ENCODE data around the gene ADARB1. TPM values are rescaled to one million over a fixed set of nuclear protein-coding genes. Genes with fewer than 3 reads are reported as not detected.

Gene ADARB1
- total RNA-seq, 1 experiment from 2014 or later: 12.1 TPM

- peaks cover 9% of the 10 kb centered on the region; the same call in 1 of the 2 replicates for H3K4me1 ChIP-seq (replicated peaks; ENCODE audit: insufficient read depth)
- no peaks in the 10 kb centered on the region for H3K79me2 ChIP-seq (ENCODE audit: low read depth)
- H3K9me3 ChIP-seq (ENCODE audit: insufficient read depth, low read depth): no peaks in the 10 kb centered on the region
- no peaks in the 10 kb centered on the region for H3F3A ChIP-seq (ENCODE audit: insufficient read depth, low read depth)
- peak; percentile 39 to 63 for DNase-seq
- no peak overlapping the region for H2AFZ ChIP-seq
- no TSS peak for BruUV-seq (replicated peaks)
- H3K4me3 ChIP-seq: no peak overlapping the region
- ChIA-PET POLR2A (ENCODE audit: unreplicated experiment) (interaction anchor here (0.6 to 0.7 kb wide), 2 partner anchors 55 to 127 kb away, joined by 3 to 4 read pairs; partner anchors contain the start of gene ADARB1), CTCF (interaction anchor here (0.6 to 1.9 kb wide), 8 partner anchors 9 to 681 kb away, joined by 3 to 20 read pairs (median 5); no protein-coding TSS in a partner anchor)
- H4K20me1 ChIP-seq (ENCODE audit: insufficient read depth): no peaks in the 10 kb centered on the region
- no peak overlapping the region for H3K4me2 ChIP-seq
- no peaks in the 10 kb centered on the region for H3K27me3 ChIP-seq (ENCODE audit: insufficient read depth, low read depth)
- intact Hi-C loops (cut with micrococcal nuclease; ENCODE audit: unreplicated experiment): loop anchor here (1.0 to 5.0 kb wide), 3 partner anchors 52 to 326 kb away; partner anchors contain the start of gene UBE2G2
- H3K36me3 ChIP-seq (ENCODE audit: low read depth): no peaks in the 10 kb centered on the region
- no peaks in the 10 kb centered on the region for H3K9me2 ChIP-seq (ENCODE audit: insufficient read depth)
- TF ChIP-seq CTCF (conservative IDR thresholded peaks at IDR 0.05) (peak; percentile 79), EZH2 (IDR thresholded peaks at IDR 0.05; ENCODE audit: low read depth) (no peak)
- H3K27ac ChIP-seq: no peak overlapping the region
Observed at GRCh38 chr21:45128613-45129188, 54.3 kb downstream of the ADARB1 start.

GRCh38 chr21:45129189-45129923 lies 55.0 kb downstream of the ADARB1 start:
- Histone ChIP-seq H3K4me2 (no peak overlapping the region), H3K27ac (no peak overlapping the region), H2AFZ (no peak overlapping the region), H3F3A (ENCODE audit: insufficient read depth, low read depth) (no peaks in the 10 kb centered on the region), H3K9me2 (ENCODE audit: insufficient read depth) (no peaks in the 10 kb centered on the region), H3K4me3 (no peak overlapping the region), H3K4me1 (replicated peaks; ENCODE audit: insufficient read depth) (peaks cover 9% of the 10 kb centered on the region; the same call in 1 of the 2 replicates), H4K20me1 (ENCODE audit: insufficient read depth) (no peaks in the 10 kb centered on the region), H3K36me3 (ENCODE audit: low read depth) (no peaks in the 10 kb centered on the region), H3K79me2 (ENCODE audit: low read depth) (no peaks in the 10 kb centered on the region), H3K9me3 (ENCODE audit: insufficient read depth, low read depth) (no peaks in the 10 kb centered on the region), H3K27me3 (ENCODE audit: insufficient read depth, low read depth) (no peaks in the 10 kb centered on the region)
- BruUV-seq (replicated peaks): no TSS peak
- peak in 1 of 2 experiments; percentile 68 for DNase-seq
- intact Hi-C loops (cut with micrococcal nuclease; ENCODE audit: unreplicated experiment): loop anchor here (2.0 to 5.0 kb wide), 2 partner anchors 53 to 327 kb away; partner anchors contain the start of gene UBE2G2
- TF ChIP-seq EZH2 (IDR thresholded peaks at IDR 0.05; ENCODE audit: low read depth) (no peak), CTCF (conservative IDR thresholded peaks at IDR 0.05) (no peak)
- ChIA-PET POLR2A (ENCODE audit: unreplicated experiment) (interaction anchor here (0.6 to 0.7 kb wide), 3 partner anchors 13 to 128 kb away, joined by 3 to 4 read pairs (median 4); partner anchors contain the start of gene ADARB1), CTCF (interaction anchor here (1.0 to 1.9 kb wide), 4 partner anchors 8 to 182 kb away, joined by 3 to 20 read pairs (median 6); no protein-coding TSS in a partner anchor)

GRCh38 chr21:45130324-45130774 lies 56.0 kb downstream of the ADARB1 start:
- H3K4me3 ChIP-seq: no peak overlapping the region
- intact Hi-C loops (cut with micrococcal nuclease; ENCODE audit: unreplicated experiment): no loop called here
- CTCF ChIA-PET: interaction anchor here (0.6 to 1.0 kb wide), 5 partner anchors 172 to 388 kb away, joined by 3 to 6 read pairs (median 4); no protein-coding TSS in a partner anchor
- POLR2A ChIA-PET (ENCODE audit: unreplicated experiment): interaction anchor here (0.7 kb wide), 1 partner anchor 158 kb away, joined by 3 read pairs; no protein-coding TSS in a partner anchor
- no peaks in the 10 kb centered on the region for H3K27me3 ChIP-seq (ENCODE audit: insufficient read depth, low read depth)
- no peak overlapping the region for H2AFZ ChIP-seq
- H3K36me3 ChIP-seq (ENCODE audit: low read depth): no peaks in the 10 kb centered on the region
- H3K27ac ChIP-seq: no peak overlapping the region
- no peak for DNase-seq
- BruUV-seq (replicated peaks): no TSS peak
- TF ChIP-seq CTCF (conservative IDR thresholded peaks at IDR 0.05) (no peak), EZH2 (IDR thresholded peaks at IDR 0.05; ENCODE audit: low read depth) (no peak)
- peaks cover 9% of the 10 kb centered on the region; the same call in 1 of the 2 replicates for H3K4me1 ChIP-seq (replicated peaks; ENCODE audit: insufficient read depth)
- no peaks in the 10 kb centered on the region for H3K79me2 ChIP-seq (ENCODE audit: low read depth)
- no peaks in the 10 kb centered on the region for H4K20me1 ChIP-seq (ENCODE audit: insufficient read depth)
- no peaks in the 10 kb centered on the region for H3K9me3 ChIP-seq (ENCODE audit: insufficient read depth, low read depth)
- no peaks in the 10 kb centered on the region for H3F3A ChIP-seq (ENCODE audit: insufficient read depth, low read depth)
- H3K9me2 ChIP-seq (ENCODE audit: insufficient read depth): no peaks in the 10 kb centered on the region
- H3K4me2 ChIP-seq: peak overlapping the region; percentile 36
